ENCODE measurements around the gene UBA52.
A peak's percentile ranks its signal among the peaks of the same experiment; 100 is the strongest.
"Not testable (repeated sequence)": the region's sequence is repeated elsewhere in the genome, so short reads cannot be mapped to it uniquely, and the experiment has no call there.

The UBA52 gene

DNA sequence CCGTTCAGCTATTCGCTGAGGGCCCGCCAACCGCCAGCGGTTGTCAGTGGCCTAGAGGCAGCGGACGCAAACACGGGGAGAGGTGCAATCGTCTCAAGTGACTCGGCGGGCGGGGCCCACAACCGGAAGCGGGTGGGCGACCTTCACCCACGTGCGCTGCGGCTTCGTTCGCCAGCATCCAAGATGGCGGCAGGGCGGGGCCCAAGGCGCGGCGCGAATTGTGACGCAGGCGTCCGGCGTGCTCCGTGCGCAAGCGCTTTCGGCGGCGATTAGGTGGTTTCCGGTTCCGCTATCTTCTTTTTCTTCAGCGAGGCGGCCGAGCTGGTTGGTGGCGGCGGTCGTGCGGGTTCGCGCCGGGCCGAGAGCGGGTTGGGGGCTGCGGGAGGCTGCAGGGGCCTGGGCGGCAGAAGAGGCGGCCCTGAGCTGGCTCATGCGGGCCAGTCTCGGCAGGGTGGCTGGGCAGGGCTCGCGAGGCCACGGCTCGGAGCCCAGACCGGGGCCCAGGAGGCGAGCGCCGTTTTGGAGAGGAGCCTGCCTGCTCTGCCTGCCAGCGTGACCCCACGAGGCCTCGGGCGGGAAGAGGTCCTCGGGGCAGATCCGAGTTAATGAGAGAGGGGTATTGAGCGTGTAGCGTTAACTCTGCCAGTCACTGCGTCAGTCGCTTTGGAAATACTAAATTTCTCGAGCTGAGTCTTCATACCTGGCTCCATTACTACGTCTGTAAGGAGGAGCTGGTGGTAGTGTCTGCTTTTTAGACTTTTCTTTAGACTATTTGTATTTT lies at the start of gene UBA52:
Gene UBA52 (plus strand): TSS at position 294 of the 781 bp plus-strand sequence. CDS start 1,444 bp downstream, outside the sequence.
- peak; percentile 98 for DNase-seq (ENCODE audit: low read depth)

DNA sequence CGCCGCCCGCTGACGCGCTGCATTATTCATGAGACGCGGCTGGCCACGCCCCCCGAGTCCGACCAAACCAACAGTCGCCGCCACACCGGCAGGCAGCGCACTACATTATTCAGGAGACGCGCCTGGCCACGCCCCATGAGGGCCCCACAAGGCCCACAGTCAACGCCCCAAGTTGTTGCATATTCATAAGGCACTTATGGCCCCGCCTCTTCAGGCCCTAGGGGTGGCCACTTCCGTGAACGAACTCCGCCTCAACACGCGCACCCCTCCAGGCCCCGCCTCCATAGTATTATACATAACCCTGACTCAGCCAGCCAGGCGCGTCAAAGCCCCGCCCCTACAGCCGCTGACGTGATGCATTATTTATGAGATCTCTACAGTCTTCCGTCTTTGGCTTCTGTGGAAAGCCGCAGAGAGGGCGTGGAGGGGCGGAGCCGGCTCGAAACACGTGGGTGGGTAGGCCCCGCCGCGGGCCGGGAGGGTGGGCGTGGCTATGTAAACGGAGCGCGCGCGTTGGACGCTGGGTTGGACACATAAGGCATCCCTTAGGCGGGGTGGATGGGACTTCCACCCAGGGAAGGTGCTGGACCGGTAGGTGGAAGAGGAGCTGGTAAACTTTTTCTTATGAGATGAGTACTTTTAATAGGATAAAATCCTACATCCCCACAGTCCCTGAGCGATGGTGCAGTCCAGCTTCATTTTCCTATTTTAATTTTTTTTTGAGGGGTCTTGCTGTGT lies 49.4 kb upstream of the UBA52 start:
- DNase-seq (ENCODE audit: low read depth), result peak; percentile 100

DNA sequence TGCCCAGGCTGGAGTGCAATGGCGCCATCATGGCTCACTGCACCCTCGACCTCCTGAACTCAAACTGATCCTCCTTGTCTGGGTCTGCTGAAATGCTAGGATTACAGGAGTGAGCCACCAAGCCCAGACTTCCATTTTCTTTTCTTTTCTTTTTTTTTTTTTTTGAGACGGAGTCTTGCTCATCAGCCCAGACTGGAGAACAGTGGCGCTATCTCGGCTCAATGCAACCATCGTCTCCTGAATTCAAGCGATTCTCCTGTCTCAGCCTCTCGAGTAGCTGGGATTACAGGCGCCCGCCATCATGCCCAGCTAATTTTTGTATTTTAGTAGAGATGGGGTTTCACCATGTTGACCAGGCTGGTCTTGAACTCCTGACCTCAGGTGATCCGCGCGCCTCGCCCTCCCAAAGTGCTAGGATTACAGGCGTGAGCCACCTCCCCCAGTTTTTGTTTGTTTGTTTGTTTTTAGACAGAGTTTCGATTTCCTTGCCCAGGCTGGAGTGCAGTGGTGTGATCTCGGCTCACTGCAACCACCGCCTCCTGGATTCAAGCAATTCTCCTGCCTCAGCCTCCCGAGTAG lies 48.7 kb upstream of the UBA52 start:
- not testable (repeated sequence) for DNase-seq (ENCODE audit: low read depth)

DNA sequence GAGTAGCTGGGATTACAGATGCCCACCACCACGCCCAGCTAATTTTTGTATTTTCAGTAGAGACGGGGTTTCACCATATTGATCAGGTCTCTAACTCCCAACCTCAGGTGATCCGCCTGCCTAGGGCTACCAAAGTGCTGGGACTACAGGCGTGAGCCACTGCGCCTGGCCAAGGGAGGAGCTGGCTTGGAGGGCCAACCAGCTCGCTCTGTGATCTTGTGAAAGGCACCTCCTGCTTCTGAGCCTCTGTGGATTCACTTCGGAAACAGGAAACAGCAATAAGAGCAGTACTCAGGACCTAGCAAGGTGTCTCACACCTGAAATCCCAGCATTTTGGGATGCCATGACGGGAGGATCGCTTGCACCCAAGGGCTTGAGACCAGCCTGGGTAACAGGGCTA lies 47.8 kb upstream of the UBA52 start:
- no peak for DNase-seq (ENCODE audit: low read depth)

DNA sequence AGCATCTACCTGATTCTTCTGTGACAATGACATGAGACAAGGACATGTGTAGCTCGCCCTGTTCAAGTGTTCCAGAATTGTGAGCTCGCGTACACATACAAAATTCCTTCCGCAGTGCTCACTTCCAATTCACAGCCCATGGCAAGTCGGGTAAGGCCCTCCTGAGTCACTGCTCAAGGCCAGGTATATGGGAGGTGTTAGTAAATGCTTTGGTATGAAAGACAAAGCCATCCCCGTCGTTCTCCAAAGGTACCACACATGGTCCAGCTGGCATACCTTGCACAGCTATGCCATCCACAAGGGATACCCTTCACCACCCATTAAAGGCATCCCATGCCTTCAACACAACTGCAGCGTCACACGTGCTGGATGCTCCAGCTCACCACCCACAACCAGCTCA lies 45.3 kb upstream of the UBA52 start:
- DNase-seq (ENCODE audit: low read depth), result no peak

DNA sequence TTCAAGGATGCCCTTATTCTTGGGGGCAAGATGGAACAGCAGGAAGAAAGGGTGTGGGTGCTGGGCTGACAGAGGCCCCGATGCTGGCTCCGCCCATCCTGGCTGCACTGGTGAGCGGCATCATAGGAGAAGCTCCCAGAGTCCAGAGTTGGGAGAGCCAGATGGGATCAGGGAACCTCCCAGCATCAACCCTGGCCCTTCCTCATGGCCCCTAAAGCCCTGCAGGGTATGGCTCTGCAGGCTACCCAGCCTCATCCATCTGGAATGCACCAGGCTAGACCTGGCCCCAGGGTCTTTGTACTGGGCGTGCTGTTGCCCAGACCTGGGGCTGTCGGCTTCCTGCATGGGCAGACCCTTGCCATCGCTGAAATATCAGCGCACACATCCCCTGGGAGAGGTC lies 41.9 kb upstream of the UBA52 start:
- DNase-seq (ENCODE audit: low read depth), result no peak

DNA sequence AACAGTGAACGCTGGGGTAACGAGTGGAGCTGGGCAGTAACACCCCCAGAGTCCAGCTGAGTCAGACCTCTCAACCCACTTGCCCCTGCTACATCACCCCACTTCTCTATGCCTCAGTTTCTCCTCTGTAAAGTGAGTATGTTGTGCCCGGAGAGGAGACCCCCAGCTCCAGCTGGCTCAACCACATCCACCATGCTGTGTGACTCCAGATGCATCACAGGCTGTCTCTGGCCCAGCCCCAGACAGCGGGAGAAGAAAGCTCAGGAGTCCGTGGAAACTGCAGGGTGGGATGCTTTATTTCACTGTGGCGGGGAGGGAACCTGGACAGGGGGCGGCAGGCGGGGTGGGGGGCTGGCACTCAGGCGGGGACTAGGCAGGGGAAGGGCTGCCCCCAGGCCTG lies 40.2 kb upstream of the UBA52 start:
- DNase-seq (ENCODE audit: low read depth), result no peak

DNA sequence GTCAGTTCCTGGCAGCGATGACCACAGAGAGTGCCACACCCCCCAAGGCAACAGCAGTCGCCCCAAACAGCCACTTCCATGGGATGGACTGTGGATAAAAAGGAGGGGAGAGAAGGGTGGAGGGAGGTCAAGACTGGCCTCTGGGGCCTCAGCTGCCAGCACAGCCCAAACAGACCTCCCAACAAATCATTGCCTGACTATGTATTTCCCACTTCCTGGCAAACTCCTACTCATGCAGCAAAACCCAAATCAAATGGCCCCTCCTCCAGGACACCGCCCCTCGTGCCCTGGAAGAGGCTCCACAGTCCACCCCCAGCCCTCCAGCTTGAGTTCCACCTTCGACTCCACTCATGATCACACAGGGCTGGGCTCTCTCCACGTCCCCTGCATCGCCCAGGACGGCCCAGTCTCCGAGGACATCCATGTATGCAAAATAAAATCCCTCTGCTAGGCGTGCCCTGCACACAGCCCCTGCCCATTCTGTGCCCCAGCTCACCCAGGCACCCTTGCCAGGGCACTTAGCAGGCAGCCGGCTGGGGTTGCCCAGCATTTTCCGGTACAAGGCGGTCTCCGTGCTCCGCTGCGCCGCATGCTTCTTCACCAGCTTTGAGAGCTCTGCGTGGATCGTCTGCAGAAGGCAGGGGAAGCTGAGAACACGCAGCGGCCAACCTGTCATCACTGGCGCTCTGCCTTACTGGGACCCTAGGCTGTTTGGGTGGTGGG lies 39.3 kb upstream of the UBA52 start:
- no peak for DNase-seq (ENCODE audit: low read depth)

DNA sequence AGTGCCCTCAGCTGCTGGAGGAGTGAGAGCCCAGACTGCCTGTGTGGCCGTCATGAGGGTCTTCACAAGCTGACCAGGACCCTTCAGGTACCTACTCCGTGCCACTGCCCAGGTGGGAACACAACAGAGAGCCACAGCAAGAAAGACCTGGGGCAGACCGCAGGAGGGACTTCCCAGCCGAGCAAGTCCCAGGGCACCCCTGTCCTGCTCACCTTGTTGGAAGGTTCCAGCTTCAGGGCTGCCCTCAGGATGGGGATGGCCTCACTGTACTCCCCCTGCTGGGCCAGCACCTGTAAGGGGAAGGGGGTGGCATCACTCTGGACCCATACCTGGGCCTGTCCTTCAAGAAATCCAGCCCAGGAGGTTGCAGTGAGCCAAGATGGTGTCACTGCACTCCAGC lies 38.6 kb upstream of the UBA52 start:
- no peak for DNase-seq (ENCODE audit: low read depth)

DNA sequence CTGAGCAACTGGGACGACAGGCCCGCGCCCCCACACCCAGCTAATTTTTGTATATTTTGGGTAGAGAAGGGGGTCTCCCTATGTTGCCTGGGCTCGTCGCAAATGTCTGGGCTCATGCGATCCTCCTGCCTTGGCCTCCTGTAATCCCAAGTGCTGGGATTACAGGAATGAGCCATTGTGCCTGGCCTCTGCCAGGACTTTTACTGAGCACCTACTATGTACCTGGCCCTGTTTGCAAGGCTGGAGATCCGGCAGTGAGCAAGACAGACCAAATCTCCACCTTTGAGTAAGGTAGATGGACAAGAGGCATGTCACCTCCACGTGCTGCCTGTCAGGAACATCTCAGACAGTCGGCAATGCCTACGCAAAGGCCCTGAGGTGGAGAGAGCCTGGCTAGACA lies 35.2 kb upstream of the UBA52 start:
- DNase-seq (ENCODE audit: low read depth), result no peak

DNA sequence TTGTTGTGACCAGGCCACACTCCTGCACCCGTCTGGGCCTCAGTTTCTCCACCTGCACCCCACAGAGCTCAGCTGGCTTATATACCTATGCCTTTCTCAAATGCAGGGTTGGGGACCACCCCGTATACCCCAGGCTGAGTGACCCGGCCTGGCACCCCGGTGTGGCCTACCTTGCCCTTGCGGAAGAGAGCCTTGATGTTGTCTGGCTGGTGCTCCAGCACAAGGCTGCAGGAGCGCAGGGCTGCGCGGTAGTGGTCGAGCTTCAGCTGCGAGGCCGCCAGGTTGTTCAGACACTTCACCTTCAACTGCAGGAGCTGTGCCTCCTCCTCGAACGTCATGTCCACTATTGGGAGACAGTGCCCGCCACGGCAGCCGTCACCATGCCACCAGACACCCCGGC lies 34.2 kb upstream of the UBA52 start:
- no peak for DNase-seq (ENCODE audit: low read depth)

DNA sequence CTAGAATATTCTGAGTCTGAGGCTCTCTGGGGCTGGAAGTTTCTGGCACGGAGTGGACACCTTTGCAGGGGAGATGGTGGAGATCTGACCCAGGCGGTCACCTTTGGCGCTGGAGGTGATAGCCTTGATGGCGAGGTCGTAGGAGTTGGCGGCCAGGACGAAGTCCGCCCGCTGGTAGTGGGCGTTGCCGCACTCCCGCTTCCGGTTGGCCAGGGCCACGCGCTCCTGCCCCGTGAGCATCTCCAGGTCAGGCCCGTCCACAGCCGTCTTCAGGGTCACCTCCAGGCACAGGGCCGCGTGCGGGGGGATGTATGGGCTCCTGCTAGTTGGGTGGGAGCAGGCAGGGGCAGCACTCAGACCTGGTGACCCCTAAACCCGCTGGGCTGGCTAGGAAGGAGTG lies 33.5 kb upstream of the UBA52 start:
- no peak for DNase-seq (ENCODE audit: low read depth)

DNA sequence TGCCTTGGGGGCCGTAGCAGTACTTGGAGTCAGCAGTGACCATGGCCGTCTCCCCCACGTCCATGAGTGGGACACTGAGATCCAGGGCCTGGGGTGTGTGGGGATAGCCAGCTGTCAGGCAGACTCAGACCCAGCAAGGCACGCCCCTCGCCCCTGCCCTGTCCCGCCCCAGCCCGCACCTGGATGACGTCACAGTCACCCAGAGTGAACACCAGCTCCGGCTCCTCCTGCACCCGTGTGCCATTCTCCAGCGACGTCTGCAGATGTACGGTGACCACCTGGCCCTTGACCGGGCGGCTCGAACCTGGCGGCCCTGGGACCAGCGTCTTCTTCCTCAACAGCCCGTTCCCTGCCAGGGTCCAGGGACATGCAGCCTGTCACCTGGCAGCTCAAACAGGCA lies 32.3 kb upstream of the UBA52 start:
- DNase-seq (ENCODE audit: low read depth), result no peak

DNA sequence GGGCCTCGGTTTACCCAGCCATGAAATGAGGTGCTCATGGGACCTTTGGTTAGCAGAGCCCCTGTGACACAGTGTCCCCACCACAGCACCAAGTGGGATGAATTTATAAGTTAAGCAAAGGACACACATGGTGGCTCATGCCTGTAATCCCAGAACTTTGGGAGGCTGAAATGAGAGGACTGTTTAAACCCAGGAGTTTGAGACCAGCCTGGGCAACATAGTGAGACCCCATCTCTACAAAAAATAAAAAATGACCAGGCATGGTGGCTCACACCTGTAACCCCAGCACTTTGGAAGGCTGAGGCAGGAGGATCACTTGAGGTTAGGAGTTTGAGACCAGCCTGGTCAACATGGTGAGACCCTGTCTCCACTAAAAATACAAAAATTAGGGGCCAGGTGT lies 31.5 kb upstream of the UBA52 start:
- DNase-seq (ENCODE audit: low read depth), result not testable (repeated sequence)

DNA sequence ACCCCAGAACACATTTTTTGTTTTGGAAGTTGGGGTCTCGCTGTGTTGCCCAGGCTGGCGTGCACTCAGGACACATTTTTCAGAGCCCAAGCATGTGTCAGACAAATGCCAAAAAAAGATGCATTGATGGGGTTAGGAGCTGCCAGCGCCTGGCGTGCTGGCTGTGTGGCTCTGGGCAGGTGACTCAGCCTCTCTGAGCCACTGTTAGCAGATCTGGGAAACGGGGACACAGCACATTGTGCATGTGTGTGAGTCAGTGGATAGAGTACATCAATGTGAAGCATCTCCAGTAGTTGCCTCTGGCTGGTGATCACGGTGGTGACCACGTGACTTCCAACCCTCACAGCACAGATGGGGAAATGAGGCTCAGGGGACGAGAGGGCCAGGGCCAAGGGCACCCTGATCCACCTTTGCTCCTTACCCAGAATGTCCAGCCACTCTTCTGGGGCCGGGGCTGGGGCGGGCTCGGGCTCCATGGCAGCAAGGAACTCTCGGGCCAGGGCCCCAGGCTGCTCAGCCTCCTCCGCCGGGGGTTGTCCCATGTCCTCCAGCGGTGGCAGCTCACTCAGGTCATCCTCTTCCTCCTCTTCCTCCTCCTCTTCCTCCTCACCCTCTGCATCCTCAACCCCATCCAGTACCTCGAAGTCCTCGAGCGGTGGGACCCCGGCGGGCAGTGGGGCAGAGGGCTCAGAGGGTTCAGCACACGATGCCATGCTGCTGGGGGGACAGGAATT lies 30.2 kb upstream of the UBA52 start:
- no peak for DNase-seq (ENCODE audit: low read depth)

DNA sequence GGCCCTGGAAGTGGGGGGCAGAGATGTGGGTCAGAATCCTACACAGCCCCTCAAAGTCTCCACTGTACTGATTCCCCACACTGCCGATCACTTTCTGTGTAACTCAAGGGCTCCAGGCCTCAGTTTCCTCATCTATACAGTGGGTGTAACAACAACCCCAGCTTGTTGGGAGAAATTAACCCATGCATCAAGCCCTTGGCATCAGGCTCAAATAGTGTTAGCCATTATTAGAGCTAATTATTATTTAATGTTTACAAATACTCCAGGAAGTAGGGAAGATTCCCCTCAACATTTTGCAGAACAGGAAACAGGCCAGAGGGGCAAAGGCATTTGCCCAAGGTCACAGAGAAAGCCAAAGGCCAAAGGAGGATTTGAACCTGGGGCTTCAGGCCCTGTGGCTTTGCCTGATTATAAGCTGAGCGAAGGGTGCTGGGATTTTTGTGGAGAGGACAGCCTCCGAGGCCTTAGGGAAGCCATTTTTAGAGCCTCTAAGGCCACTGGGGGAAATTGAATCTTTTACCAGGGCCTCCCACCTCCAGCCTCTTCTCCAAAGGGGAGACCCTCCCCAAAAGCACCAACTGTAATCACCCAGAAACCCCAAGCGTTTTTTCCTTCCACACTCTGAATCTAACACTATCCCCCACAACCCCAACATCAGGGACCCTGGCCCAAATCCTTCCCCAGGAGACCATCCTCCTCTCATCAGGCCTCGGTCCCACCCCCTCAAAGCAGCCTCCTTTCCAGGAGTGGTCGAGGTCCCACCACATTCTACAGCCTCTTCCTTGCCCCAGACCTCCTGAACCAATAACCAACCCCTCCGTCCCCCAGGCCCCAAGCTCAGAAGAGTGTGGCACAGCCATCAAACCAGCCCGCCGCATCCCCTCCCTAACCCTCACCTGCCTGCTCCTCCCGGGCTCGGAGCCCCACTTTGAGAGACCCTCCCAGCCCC lies 29.4 kb upstream of the UBA52 start:
- no peak for DNase-seq (ENCODE audit: low read depth)

DNA sequence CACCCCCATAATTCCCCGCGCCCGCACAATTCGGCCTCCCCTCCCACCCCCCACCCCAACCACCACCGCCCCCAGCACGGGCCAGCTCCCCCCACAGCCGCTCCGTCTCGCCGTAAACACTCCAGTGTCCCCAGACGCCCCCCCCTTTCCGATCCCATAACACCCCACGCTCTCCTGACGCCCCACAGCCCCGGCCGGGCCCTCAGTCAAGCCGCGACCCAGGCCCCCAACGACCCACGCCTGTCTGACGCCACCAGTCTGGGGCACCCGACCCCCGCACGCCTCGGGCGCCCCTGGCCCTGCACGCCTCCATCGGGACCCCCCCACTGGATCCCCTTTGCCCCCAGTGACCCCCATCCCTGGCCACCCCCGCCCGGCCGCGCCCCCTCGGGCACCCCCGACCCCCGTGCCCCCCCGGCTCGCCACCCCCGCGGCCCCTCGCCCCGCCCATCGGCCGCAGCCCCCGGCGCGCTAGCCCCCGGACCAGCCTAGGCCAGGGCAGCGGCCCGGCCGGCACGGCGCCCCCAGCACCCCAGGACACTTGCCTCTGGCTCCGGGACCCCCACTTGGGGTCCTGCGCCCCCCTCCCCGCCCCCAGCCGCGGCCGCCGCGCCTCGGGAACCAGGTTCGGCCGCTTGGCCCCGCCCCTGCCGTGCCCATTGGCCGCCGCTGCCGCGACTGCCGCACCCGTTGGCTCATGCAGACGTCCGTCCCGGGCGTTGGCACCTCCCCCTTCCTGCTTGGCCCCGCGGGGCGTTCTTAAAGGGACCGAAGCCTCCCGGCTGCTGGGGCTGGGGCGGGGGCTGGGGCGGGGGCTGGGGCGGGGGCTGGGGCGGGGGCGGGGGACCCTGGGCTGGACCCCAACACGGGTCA lies 28.5 kb upstream of the UBA52 start, which contains the start of gene FKBP8:
Gene FKBP8 (minus strand): TSS at position 633 of the 873 bp plus-strand sequence. CDS start 1,603 bp downstream, outside the sequence.
- peak; percentile 93 for DNase-seq (ENCODE audit: low read depth)

DNA sequence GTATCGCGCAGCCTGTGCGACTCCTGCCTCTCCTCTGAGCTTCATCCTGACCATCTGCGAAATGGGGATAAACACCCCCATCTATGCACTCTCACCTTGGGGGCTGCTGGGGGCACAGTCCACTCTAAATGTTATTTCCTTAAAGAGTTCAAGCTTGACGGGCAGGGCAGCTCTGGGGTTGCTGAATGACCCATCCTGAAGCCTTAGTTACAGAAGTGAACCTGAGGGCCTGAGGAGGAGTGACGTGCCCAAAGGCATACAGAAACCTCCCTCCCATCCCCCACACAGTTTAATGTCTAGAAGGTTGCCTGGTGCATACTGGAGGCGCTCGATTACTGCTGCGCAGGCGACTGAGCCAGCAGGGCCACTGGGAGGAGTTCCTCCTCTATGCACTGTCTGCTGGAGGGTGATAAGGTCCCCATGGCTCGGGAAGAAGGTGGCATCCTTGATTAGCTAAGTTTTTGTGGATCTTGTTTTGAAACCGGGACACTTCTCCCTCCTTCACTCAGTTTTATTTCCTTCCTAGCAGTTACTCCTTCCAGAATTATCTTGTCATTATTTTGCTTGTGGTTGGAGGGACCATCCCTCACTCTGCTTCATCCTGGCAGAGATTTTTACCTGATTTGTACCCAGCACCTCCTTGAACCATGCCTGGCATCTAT lies 27.7 kb upstream of the UBA52 start:
- DNase-seq (ENCODE audit: low read depth), result peak; percentile 44

DNA sequence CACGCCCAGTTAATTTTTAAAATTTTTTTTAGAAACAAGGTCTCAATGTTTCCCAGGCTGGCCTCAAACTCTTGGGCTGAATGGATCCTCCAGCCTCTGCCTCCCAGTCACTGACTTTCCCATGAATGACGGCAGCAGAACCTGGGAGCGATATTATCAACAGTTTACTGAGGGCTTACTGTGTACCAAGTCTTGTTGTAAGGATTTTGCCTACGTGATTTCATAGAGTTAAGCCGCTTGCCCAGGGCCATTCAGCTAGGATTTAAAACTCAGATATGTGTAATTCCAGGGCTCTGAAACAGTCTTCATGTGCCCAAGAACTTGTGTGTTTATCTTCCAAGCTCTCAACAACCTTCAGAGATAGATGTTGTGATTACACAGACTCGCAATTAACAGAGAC lies 20.0 kb upstream of the UBA52 start:
- no peak for DNase-seq (ENCODE audit: low read depth)

All from activated gamma-delta T cell treated with anti-CD3 and anti-CD28 coated beads, Interleukin-2, amount 50 U/mL, for 16 hours (primary cell).